ENCODE measurements around the gene GDI2. TPM values are rescaled to one million over a fixed set of nuclear protein-coding genes. Genes with fewer than 3 reads are reported as not detected.

GDI2 gene
- total and polyA plus RNA-seq, 2 of the 13 experiments (the other 11 are each of a cell fraction or from before 2014, with no cell fraction given): 153 to 477 TPM

GRCh38 chr10:5762531-5762930 is 50.7 kb downstream of the GDI2 start:
- in situ Hi-C loops (cut with HindIII; ENCODE audit: extremely low pct_ligation_motif_present, low pct_unique_long_range_greater_than_20kb): no loop called here
- no TSS peak for BruUV-seq (replicated peaks)
- H3K79me2 ChIP-seq (ENCODE audit: insufficient read depth, low read length): no peaks in the 10 kb centered on the region
- WGBS (ENCODE audit: low lambda C conversion rate): 51% methylated on average over 1 of the region's 1 CpG
- peak; percentile 21 for DNase-seq (ENCODE audit: low spot score)
- H3K4me2 ChIP-seq (ENCODE audit: low read depth, low read length): no peak overlapping the region
- no peak overlapping the region for H3K27ac ChIP-seq (ENCODE audit: extremely low read length, insufficient read depth, low read length)
- no peak overlapping the region for H3K4me3 ChIP-seq (replicated peaks in 1 of 3; ENCODE audit: insufficient read depth in 1 of 3, low read depth in 2 of 3, low read length in 3 of 3)
- ChIA-PET CTCF (ENCODE audit: low intra/inter-chr PET ratio, low total read pairs) (no interaction called here), POLR2A (interaction anchor here (0.6 to 0.7 kb wide), 2 partner anchors 30 to 122 kb away, joined by 4 read pairs; no protein-coding TSS in a partner anchor)
- FAIRE-seq: peak; percentile 8
- no peaks in the 10 kb centered on the region for H3K27me3 ChIP-seq (ENCODE audit: control insufficient read depth in 1 of 2, insufficient read depth in 2 of 2, low read length in 2 of 2)
- H3K9me3 ChIP-seq (ENCODE audit: low read length): no peaks in the 10 kb centered on the region
- H3K36me3 ChIP-seq (replicated peaks in 1 of 2; ENCODE audit: control insufficient read depth in 1 of 2, insufficient read depth in 2 of 2, low read length in 2 of 2): peaks cover 20 to 82% of the 10 kb centered on the region in 2 experiments
- H2AFZ ChIP-seq (ENCODE audit: low read length): no peak overlapping the region
- no peak for ATAC-seq
- H4K20me1 ChIP-seq (ENCODE audit: insufficient read depth, low read length): peaks cover 11% of the 10 kb centered on the region
- H3K4me1 ChIP-seq (ENCODE audit: insufficient read depth, low read length): peaks cover 8% of the 10 kb centered on the region
- intact Hi-C loops (cut with micrococcal nuclease; ENCODE audit: unreplicated experiment): no loop called here
- no peak overlapping the region for H3K9ac ChIP-seq (ENCODE audit: insufficient read depth, low read depth, low read length)
- TF ChIP-seq FOXK1 (CRISPR knock-in tag; IDR thresholded peaks at IDR 0.05; ENCODE audit: borderline replicate concordance, low read depth) (peak; percentile 67; the same call in 1 of the 2 replicates), LCORL (IDR thresholded peaks at IDR 0.05) (peak; percentile 32; the same call in 1 of the 2 replicates), LCORL (CRISPR knock-in tag; IDR thresholded peaks at IDR 0.05) (no peak), SOX5 (CRISPR knock-in tag; IDR thresholded peaks at IDR 0.05; ENCODE audit: borderline replicate concordance) (peak; percentile 27; the same call in 1 of the 2 replicates), THAP11 (CRISPR knock-in tag; IDR thresholded peaks at IDR 0.05) (peak; percentile 21; the same call in 1 of the 2 replicates), ZBTB3 (CRISPR knock-in tag; IDR thresholded peaks at IDR 0.05; ENCODE audit: borderline replicate concordance, low read depth) (no peak), EP300 (IDR thresholded peaks at IDR 0.05; ENCODE audit: low read depth in 2 of 2, low read length in 2 of 2) (peak in 1 of 2 experiments; percentile 53; a peak in 1 of 4 replicates), EP300 (CRISPR knock-in tag; IDR thresholded peaks at IDR 0.05; ENCODE audit: borderline replicate concordance) (no peak), XRCC5 (optimal IDR thresholded peaks at IDR 0.05; ENCODE audit: low read length) (no peak), CEBPB (IDR thresholded peaks at IDR 0.05; ENCODE audit: borderline replicate concordance, low read depth, low read length) (peak; percentile 54; the same call in 1 of the 2 replicates), CEBPG (CRISPR knock-in tag; IDR thresholded peaks at IDR 0.05) (0 out of 2 replicates have a peak, but pooled peaks have one; percentile 42), NFIC (IDR thresholded peaks at IDR 0.05; ENCODE audit: low read length) (peak; percentile 28; the same call in 1 of the 2 replicates), FOXP1 (IDR thresholded peaks at IDR 0.05) (peak; percentile 90), FOXP1 (CRISPR knock-in tag; IDR thresholded peaks at IDR 0.05) (peak; percentile 93), CREB1 (IDR thresholded peaks at IDR 0.05) (no peak), CREB1 (CRISPR knock-in tag; IDR thresholded peaks at IDR 0.05) (no peak)
- TF ChIP-seq, protein P1, sequence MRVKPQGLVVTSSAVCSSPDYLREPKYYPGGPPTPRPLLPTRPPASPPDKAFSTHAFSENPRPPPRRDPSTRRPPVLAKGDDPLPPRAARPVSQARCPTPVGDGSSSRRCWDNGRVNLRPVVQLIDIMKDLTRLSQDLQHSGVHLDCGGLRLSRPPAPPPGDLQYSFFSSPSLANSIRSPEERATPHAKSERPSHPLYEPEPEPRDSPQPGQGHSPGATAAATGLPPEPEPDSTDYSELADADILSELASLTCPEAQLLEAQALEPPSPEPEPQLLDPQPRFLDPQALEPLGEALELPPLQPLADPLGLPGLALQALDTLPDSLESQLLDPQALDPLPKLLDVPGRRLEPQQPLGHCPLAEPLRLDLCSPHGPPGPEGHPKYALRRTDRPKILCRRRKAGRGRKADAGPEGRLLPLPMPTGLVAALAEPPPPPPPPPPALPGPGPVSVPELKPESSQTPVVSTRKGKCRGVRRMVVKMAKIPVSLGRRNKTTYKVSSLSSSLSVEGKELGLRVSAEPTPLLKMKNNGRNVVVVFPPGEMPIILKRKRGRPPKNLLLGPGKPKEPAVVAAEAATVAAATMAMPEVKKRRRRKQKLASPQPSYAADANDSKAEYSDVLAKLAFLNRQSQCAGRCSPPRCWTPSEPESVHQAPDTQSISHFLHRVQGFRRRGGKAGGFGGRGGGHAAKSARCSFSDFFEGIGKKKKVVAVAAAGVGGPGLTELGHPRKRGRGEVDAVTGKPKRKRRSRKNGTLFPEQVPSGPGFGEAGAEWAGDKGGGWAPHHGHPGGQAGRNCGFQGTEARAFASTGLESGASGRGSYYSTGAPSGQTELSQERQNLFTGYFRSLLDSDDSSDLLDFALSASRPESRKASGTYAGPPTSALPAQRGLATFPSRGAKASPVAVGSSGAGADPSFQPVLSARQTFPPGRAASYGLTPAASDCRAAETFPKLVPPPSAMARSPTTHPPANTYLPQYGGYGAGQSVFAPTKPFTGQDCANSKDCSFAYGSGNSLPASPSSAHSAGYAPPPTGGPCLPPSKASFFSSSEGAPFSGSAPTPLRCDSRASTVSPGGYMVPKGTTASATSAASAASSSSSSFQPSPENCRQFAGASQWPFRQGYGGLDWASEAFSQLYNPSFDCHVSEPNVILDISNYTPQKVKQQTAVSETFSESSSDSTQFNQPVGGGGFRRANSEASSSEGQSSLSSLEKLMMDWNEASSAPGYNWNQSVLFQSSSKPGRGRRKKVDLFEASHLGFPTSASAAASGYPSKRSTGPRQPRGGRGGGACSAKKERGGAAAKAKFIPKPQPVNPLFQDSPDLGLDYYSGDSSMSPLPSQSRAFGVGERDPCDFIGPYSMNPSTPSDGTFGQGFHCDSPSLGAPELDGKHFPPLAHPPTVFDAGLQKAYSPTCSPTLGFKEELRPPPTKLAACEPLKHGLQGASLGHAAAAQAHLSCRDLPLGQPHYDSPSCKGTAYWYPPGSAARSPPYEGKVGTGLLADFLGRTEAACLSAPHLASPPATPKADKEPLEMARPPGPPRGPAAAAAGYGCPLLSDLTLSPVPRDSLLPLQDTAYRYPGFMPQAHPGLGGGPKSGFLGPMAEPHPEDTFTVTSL (CRISPR knock-in tag; IDR thresholded peaks at IDR 0.05; ENCODE audit: borderline replicate concordance): peak; percentile 61; the same call in 1 of the 2 replicates
- TF ChIP-seq, protein P2, sequence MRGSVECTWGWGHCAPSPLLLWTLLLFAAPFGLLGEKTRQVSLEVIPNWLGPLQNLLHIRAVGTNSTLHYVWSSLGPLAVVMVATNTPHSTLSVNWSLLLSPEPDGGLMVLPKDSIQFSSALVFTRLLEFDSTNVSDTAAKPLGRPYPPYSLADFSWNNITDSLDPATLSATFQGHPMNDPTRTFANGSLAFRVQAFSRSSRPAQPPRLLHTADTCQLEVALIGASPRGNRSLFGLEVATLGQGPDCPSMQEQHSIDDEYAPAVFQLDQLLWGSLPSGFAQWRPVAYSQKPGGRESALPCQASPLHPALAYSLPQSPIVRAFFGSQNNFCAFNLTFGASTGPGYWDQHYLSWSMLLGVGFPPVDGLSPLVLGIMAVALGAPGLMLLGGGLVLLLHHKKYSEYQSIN (CRISPR knock-in tag; IDR thresholded peaks at IDR 0.05; ENCODE audit: borderline replicate concordance): no peak
- TF ChIP-seq, protein P3, sequence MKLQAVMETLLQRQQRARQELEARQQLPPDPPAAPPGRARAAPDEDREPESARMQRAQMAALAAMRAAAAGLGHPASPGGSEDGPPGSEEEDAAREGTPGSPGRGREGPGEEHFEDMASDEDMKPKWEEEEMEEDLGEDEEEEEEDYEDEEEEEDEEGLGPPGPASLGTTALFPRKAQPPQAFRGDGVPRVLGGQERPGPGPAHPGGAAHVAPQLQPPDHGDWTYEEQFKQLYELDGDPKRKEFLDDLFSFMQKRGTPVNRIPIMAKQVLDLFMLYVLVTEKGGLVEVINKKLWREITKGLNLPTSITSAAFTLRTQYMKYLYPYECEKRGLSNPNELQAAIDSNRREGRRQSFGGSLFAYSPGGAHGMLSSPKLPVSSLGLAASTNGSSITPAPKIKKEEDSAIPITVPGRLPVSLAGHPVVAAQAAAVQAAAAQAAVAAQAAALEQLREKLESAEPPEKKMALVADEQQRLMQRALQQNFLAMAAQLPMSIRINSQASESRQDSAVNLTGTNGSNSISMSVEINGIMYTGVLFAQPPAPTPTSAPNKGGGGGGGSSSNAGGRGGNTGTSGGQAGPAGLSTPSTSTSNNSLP (IDR thresholded peaks at IDR 0.05; ENCODE audit: low read depth, low read length): peak; percentile 49; the same call in 1 of the 2 replicates
